ENCODE data around the gene WDFY3.
"Not testable (repeated sequence)": the region's sequence is repeated elsewhere in the genome, so short reads cannot be mapped to it uniquely, and the experiment has no call there.

Gene WDFY3

GRCh38 chr4:84719115-84719514 lies 247.4 kb downstream of the WDFY3 start:
- no peak for DNase-seq (ENCODE audit: low read depth in 2 of 2)

DNA sequence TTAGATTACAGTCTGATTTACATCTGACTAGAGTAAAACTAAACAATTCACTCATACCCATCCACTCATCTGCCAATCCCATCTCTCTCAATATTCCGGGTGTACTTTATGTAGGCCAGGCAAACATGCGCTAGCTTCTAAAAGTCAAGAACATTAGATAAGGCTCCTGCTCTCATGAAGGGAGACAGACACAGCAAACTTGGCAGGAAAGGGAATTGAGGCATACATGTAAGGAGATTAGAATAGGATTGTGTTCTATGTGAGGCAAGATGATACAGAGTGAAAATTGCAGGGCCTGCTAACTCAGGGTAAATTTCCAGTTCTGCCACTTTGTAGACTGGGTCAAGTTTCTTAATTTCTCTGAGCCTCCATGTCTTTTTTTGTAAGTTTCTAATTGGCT lies 247.8 kb downstream of the WDFY3 start:
- DNase-seq (ENCODE audit: low read depth in 2 of 2), result no peak

DNA sequence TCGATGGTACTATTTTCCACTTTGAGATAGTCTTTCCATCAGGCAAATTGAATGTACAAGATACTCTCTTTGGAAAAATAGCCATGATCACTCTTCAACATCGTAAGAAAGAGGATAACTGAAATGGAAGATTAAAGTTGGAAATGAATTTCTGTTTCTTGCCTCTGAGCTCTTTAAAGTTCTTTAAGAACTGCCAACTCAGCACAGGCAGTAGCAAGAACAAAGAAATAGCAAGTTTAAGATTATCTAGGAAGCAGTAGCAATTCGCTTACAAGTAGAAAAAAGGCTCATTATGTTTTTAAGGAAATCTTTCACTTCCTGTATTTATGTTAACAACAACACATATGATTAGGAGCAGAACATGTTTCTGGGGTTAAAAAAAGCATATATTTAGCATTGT lies 255.9 kb downstream of the WDFY3 start:
- DNase-seq (ENCODE audit: low read depth in 2 of 2), result no peak

DNA sequence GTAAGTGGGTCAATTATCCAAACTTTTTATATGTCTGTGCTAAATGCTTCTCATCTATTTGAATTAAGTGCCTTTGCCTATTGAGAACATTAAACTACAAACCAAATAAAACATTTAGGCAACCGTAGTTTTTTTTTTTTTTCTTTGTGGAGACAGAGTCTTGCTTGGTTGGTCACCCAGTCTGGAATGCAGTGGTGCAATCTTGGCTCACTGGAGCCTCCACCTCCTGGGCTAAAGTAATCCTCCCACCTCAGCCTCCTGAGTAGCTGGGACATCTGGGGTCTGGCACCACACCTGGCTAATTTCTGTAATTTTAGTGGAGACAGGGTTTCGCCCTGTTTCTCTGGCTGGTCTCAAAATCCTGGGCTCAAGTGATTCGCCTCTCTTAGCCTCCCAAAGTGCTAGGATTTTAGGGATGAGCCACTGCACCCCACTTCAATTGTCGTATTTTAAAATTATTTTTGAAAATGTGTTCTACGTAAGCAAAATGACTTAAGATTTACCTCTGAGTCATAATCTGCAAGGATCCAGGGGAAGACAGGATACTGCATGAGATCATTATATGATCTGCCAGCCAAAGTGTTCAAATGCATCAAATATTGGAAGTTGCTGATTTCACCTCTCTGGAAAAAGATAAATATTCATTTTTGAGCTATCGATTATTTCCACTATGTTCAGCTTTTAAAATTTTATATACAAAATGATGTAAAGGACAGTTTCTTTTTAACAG lies 257.9 kb downstream of the WDFY3 start:
- no peak for DNase-seq (ENCODE audit: low read depth in 2 of 2)

- no peak for DNase-seq (ENCODE audit: low read depth in 2 of 2)
Observed at GRCh38 chr4:84706286-84706685, 260.2 kb downstream of the WDFY3 start.

DNA sequence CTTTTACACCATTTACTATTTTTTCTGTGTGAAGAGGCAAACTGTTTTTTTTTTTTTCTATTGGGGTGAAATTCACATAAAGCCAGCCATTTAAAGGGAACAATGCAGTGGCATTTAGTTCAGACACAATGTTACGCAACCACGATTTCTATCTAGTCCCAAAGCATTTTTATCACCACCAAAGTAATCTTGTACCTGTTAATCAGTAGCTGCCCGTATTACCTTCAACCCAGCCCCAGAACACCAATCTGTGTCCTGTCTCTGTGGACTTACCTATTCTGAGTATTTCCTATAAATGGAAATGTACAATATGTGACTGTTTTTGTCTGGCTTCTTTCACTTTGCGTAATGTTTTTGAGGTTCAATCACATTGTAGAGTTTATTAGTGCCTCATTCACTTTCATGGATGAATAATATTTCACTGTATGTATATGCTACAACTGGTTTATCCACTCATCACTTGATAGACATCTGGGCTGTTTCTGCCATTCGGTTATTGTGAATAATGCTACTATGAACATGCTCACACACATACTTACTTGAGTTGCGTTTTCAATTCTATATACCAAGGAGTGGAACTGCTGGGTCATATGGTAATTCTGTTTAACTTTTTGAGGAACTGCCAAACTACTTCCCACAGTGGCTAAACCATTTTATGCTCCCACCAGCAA lies 267.4 kb downstream of the WDFY3 start:
- no peak for DNase-seq (ENCODE audit: low read depth in 2 of 2)

- DNase-seq (ENCODE audit: low read depth in 2 of 2), result no peak
Observed at GRCh38 chr4:84697615-84698201, 268.8 kb downstream of the WDFY3 start.

DNA sequence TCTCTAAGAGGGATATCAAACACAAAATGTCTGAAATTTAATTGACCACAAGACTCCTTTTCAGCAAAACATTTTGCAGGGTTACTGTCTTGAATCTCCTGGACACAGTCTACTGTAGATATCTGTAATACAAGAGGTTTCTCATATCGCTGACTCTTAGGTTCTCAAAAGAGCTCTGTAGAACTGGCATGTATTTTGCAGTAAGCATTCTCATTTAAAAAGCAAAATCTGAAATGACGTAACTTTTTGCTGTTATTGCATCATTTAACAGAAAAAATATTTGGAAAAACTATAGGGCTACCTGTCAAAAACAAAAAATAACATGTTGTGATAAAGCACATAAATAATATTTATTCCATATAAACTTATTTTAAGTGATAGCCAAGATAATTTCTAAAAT lies 269.3 kb downstream of the WDFY3 start:
- no peak for DNase-seq (ENCODE audit: low read depth in 2 of 2)

GRCh38 chr4:84691800-84692199 lies 274.7 kb downstream of the WDFY3 start:
- DNase-seq (ENCODE audit: low read depth in 2 of 2), result no peak

DNA sequence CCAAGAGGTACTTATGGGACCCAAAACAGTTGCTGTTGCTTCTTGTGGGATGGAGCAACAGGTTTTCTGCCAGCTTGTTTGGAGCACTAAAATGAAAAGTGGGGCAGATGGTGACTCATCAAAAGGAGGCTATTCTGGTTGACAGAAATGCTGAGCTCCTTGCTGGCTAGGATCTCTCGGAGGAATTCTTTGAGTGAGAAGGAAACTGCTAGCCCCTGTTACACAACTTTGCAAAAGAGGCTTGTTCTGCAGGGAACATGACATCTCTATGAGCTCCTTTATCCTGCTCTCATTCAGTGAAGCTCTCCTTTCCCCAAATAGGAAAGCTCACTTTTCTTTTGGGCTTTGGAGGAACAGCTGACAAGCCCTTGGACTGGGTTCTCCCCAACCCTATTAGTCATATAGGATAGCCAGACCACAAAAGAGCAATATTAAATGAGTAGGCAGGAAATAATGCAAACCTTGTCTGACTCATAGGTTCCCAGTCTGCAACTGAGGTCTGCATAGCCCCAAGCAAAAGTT lies 275.3 kb downstream of the WDFY3 start:
- peak; percentile 92 to 93 for DNase-seq (ENCODE audit: low read depth in 2 of 2)

GRCh38 chr4:84690481-84690880 lies 276.0 kb downstream of the WDFY3 start:
- DNase-seq (ENCODE audit: low read depth in 2 of 2), result no peak

DNA sequence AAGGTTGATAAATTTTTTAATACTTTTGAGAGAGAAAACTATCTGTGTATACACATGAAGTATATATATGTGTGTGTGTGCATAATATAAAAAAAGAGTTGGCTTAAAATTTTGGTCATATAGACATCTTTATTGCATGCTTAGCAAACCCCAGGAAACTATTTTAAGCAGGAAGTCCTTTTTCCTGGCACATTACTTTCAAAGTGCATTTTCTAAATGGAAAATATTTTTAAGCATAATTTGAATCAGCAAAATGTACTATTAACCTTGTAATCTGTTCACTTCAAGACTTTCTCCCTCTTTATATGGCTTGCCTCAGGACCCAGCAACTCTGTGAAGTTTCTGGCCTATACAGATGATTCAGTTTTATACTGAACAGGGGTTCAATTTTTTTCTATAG lies 277.3 kb downstream of the WDFY3 start:
- DNase-seq (ENCODE audit: low read depth in 2 of 2), result no peak

GRCh38 chr4:84688605-84689004 lies 277.9 kb downstream of the WDFY3 start:
- DNase-seq (ENCODE audit: low read depth in 2 of 2), result no peak

GRCh38 chr4:84685105-84685504 lies 281.4 kb downstream of the WDFY3 start:
- DNase-seq (ENCODE audit: low read depth in 2 of 2), result no peak

GRCh38 chr4:84684361-84684760 lies 282.1 kb downstream of the WDFY3 start:
- no peak for DNase-seq (ENCODE audit: low read depth in 2 of 2)

DNA sequence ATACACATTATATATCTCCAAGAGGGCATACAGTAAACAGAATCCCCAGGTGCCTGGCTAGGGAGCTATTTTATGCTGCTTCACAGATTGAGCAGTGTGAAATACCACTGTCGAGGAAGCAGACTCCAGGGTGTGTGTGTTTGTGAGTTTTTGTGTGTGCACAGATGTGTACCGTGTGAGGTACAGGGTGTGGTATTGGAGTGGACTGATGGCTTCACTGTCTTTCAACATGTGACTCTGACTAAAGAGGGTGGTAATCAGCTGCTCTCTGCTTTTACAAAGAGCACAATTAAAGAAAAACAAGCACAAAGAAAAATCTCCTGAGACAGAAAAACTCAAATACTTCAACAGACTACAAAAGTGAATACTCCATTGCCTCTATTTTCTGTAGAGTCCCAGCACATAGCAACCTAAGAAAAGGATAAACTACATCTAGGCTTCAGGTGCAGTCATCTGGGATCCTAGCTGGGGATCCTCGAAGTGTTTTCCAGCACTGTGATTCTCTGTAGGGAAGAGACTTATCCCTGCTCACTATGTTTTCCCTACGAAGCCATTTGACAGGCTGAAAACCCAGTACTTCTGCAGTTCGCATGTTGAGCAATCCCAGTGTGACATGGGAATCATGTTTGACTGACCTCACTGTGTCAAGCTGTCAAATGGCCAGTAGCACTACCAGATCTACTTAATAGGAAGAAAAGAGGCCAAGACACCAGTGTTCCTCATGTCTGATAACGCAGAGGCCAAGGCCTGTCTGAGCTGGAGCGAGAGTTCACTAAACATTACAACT lies 283.2 kb downstream of the WDFY3 start:
- DNase-seq (ENCODE audit: low read depth in 2 of 2), result no peak

DNA sequence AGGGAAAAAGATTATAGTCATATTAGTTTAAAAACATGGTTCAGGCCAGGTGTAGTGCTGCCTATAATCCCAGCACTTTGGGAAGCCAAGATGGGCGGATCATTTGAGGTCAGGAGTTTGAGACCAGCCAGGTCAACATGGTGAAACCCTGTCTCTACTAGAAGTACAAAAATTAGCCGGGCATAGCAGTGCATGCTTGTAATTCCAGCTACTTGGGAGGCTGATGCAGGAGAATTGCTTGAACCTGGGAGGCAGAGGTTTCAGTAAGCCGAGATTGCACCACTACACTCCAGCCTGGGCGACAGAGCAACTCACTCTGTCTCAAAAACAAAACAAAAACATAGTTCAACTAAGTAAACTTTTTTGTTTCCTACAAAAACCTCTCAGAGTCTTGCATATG lies 283.8 kb downstream of the WDFY3 start:
- DNase-seq (ENCODE audit: low read depth in 2 of 2), result not testable (repeated sequence)

GRCh38 chr4:84681486-84682274 lies 284.8 kb downstream of the WDFY3 start:
- DNase-seq (ENCODE audit: low read depth in 2 of 2), result peak; percentile 49 to 56

DNA sequence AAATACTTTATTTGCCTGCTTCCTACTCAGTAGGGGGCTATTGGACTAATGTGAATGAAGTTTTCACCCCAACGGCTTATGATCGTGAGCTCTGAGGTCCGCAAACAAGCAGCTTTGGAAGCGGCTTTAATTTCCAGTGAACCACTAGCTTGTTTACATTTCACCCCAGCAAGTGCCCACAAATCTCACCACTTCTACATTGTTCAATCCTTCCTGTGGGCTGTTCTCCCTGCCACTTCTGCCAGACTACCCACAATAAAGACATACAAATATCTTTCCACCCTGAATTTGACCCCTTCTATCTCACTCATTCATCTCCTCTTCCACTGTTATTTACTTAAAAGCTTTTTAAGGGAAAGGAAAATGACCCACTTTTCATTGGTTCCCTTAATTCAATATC lies 285.5 kb downstream of the WDFY3 start:
- no peak for DNase-seq (ENCODE audit: low read depth in 2 of 2)

DNA sequence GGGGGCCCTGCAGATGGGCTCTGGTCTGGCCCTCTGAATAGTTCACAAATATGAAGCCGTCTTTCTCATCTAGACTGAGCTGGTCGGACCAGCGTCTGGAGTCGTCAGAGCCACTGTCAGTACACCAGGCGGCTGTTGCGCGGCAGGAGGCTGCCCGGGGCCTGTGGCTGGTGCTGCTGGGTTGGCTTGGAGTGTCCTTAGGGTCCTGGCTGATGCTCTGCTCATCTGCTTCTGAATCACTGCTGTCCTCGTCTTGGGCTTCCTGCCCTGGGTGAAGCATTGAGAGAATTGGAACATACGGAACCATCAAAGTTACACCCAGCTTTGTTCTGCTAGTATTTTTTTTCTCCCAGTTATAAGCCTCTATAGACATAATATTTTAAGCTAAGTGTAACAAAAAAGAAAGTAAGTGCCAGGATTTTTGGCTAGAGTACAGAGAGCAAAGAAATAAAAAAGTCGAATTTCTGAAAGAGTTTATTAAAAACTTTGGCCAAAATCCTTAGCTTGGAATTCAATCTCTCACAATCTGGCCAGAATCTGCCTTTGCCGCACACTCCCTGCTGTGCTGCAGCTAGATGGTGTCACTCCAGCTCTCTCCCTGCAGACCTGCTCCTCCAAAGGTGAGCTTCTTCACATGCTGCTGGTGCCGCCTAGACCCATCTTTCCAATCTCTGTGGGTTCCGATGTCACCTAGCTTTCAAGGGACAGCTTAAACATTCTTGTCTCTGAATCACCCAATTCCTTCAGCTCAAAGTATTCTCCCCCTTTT lies 287.3 kb downstream of the WDFY3 start:
- no peak for DNase-seq (ENCODE audit: low read depth in 2 of 2)

GRCh38 chr4:84677995-84678394 lies 288.5 kb downstream of the WDFY3 start:
- no peak for DNase-seq (ENCODE audit: low read depth in 2 of 2)

Data from fibroblast of skin of left quadriceps (primary cell).